GM19372 (cell line): ENCODE measurements around the gene RGS4.

Source experiments
- ATAC-seq: cut with Tn5 transposase; IDR thresholded peaks from one replicate; pipeline ENCODE4 v1.9.1; 2021; ENCODE audit warnings: mild to moderate bottlenecking, low read depth, moderate library complexity; ENCODE audit not compliant: unreplicated experiment

Gene RGS4

DNA sequence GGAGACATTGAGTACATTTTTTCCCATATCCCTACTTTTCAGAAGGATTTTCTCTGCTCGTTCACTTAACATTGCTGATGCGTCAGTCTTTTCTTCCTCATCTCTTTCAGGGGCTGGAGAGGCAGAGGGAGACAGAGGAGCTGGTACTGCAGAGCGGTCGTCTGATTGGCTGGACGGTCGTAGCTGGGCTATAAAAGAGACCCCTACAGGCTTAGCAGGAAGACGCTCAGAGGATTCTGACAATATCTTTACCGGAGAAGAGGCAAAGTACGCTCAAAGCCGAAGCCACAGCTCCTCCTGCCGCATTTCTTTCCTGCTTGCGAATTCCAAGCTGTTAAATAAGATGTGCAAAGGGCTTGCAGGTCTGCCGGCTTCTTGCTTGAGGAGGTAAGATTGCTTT lies at the start of gene RGS4:
TSS of gene RGS4 (plus strand) at position 220 of the 400 bp plus-strand sequence. CDS start at position 344, 124 bp downstream.
- ATAC-seq: no peak

DNA sequence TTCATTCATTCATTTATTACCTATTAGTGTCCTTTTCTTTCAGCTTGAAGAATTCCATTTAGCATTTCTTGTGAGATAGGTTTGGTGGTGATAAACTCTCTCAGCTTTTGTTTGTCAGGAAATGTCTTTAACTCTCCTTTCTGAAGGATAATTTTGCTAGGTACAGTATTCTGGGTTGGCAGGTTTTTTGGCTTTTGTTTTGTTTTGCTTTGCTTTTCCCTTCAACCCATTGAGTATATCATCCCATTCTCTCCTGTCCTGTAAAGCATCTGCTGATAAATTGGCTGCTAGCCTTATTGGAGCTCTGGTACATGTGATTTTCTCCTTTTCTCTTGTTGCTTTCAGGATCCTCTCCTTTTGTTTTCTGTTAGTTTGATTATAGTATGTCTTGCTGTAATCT lies 47.0 kb upstream of the RGS4 start:
- no peak for ATAC-seq

DNA sequence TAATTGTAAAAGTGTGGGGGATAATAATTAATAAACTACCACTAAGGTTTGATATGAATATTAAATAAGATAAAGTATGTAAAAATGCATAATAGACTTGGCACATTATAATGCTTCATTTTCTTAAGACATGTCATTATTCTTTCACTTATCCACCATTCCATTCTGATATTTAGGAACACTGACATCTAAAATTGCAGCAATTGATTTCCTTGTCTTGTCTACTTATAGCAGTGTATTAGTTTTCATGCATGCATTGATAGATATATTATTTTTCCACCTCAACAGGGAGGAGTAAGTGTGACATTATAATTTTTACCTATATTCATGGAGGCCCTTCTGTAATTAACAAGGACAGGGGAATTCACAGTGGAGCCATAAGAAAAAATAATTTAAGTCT lies 41.6 kb upstream of the RGS4 start:
- ATAC-seq: no peak

DNA sequence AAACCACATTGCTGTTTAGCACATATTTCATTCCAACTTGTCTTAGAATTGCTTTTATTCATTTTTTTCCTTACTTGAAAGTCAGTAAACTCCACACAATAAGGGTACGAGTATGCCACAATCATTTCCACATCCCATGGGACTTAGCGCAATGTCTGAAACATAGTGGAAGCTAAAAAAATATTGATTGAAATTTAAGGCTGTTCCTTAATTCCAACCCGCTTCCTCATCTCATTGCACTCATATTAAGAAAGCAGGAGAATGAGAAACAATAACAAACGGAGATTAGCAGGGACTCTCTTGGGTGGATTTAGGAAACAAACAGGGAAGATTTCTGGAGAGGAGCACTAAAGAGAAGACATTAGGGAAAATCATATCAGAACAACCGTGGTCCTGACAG lies 39.3 kb upstream of the RGS4 start:
- ATAC-seq: no peak

DNA sequence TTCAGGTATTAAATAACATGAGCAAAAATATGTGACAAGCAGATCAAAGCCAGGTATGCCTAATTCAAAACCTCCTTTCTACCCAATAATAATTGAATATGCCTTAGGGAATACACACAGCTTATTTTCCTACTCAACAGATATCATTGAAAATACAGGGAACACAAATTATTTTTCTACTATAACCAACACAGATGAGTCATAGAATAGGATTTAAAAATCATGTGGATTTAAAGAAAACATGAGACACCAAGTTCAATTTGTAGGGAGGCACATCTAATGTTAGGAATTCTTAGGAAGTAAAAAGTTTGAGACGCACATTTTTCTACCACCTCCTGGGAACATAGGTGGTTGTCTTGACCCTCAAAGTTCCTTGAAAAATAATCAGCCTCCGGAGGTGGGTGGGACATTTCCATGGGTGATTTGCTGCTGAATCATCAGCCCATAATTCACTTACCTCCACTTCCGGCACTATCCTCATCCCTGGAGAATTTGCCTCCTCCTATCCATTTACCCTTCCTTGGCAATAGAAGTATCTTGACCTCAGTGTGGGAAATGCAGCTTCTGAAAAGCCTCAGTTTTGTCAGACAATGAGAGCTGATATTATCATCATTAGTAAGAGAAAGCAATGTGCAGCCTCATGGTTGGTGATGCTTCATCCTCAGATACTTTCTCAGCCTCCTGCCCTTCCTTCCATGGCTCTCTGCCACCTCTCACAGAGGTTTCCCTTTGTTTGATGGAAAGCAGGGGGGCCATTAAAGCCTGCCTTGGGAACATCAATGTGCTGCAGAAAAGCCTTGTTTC lies 33.5 kb upstream of the RGS4 start:
- no peak for ATAC-seq

DNA sequence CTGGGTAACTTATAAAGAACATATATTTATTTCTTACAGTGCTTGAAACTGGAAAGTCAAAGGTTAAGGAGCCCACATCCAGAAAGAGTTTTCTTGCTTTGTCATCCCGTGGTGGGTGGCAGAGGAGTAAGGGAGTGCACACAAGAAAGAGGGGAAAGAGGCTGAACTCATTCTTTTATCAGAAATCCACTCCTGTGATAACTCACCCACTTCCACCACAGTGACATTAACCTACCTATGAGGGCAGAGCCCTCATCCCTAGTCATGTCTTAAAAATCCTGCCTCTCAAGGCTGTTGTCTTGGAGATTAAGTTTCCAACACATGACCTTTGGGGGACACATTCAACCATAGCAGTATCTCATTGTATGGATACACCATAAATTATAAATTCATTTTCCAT lies 32.5 kb upstream of the RGS4 start:
- no peak for ATAC-seq

DNA sequence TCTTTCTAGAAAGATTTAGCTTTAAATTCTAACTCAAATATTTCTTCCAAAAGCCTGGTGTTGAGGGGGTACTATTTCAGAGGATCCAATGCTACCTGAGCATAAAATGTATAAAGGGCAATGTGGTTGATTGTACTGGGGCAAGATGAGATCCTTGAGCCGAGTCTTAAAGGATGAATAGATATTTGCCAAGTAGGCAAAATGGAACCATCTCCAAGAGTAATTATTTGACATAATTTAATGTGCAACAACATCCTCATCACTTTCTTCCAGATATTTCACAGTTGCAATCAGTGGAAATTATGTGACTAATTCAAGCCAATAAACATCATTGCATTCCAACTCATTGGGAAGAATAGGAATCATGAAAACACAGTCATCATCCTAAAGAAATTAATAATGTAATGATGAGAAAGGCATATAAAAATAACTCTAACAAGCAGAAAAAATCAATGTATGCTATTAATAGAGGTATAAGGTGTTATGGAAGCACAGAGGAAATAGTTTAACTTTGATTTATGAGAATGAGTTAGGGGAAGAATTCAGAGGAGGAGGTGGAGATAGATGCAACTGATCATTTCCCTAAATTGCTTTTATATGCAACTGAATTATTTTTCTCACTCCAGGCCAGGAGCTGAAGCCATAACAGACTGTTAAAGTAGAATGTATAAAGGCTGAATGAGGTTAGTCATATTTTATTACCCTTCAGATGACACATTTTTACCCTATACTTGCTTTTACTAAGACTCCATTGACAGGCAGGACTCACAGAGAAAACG lies 30.0 kb upstream of the RGS4 start:
- ATAC-seq: no peak

DNA sequence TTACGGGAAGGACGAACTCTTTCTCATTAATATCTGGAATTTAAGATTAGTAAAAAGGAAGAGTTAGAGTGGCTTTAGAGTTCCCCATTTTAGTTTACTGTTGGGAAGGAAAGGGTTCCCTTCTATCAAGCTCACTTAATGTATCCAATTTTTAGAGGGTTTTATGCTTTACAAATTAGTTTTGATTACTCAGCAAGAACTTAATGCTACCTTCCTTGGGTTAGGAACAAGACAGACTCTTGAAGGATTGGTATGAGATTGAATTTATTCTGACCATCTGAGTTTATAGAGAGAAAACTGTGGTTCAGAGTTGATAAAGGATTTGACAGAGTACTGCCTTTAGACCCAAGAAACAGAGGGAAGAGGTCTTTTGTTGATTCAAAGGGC lies 29.5 kb upstream of the RGS4 start:
- no peak for ATAC-seq

DNA sequence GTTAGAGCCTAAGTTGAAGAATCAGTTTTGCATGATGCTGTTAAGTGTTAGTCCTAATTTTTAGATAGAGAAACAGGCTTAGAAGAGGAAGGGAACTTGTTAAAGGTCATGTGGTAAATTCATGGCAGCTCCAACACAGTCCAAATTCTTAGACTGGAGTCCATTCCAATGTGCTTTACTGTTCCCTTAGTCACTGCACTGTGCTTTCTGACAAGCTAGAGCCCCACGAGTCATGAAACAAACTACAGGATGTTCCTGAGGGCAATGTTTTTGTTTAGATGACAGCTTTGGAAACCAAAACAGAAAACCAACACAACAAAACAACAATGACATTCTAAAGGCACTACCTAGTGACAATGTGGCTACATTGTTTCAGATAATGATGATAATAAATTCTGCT lies 23.1 kb upstream of the RGS4 start:
- no peak for ATAC-seq

DNA sequence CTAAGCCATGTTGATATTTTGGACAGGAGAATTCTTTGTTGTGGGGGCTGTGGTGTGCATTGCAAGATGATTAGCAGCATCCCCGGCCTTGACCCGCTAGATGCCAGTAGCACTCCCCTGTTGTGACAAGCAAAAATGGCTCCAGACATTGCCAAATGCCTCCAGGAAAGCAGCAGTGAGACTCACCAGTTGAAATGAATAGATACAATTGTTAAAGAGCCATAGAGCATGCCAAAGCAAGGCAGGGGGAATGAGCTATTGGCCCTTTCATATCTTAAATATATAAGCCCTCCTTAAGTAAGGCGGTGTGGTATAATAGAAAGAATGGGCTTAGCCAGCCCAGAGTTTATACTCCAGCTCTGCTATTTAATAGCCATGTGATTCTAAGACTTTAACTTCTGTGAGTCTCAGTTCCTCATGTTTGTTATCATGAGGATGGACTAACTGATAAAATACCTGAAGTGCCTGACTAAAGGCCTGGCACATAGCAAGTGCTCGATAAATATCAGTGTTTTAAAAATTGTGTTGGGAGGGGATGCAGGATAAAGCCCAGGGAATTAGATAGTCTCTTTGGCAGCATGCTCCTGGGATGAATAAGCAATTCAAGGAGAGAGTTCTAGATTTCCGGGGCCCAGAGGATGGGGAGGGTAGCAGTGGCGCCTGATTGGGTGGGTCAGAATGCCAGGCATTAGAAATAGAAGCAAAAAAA lies 21.1 kb upstream of the RGS4 start:
- no peak for ATAC-seq

DNA sequence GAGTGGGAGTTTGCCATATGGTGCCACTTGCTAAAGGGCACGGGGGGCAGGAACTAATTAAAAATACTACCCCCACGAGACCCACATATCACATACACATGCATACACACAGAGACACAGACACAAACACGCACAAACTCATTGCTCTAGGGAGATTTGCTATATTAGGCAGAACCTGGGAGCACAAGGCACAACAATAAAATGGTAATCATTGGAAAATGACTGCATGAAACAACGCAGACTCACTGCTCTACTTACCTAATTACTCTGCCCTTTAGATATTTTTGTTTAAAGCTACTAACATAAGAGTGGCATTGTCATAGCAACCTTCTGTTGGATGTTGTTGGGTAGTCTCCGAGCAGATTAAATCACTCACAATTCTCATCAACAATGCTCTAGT lies 20.3 kb upstream of the RGS4 start:
- no peak for ATAC-seq

DNA sequence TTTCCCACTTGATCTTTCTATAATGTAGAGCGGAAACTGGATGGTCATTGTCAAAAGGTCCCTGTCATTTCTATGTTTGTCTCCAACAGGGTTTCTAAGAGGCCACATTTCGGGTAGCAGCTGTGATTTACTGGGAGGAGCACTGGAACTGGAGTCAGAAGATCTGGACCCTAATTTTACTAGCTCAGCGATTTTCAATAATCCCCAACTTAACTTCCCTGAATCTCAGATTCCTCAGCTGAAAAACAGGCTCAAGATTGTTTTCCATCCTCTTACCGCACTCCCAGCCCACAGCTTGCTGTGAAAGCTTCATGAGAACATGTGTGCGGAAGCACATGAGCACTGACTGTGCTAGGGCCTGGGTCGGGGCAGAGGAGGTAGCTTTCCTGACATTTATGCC lies 19.9 kb upstream of the RGS4 start:
- no peak for ATAC-seq

DNA sequence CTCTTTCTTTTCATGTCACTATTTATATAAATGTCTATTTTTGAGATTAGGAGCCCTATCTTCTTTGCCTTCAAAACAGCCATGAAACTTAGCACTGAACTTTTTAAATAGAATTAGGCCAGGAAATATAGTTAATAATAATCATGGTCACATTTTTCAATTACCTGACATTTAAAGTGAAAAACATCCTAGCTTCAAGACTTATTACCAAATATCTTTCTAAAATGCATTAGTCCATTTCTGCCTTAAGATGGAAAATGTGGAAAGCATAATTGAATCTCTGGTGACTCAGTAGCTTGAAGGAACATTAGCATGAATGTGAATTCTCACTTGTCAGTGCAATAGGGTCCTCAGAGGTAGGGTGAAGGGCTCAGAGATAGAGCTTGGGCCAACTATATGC lies 18.7 kb upstream of the RGS4 start:
- ATAC-seq: no peak

DNA sequence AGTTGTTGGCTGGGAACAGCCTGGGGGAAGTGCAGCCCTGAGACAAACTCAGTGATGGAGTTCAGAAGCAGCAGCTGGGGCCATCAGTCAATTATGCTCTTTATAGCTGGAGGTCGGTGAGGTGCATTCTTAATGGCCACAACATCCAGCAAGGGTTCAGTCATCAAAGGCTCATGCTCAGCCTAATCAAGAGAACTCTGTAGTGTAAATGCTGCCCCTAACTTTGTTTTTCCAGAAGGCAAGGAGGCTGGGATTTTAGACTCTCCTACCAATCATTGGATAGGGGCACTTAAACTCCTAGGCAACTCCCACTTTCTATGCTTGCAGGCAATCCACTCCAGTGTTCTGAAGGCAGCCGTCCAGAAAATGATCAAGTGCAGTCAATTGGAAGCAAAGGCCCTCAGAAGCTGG lies 15.0 kb upstream of the RGS4 start:
- no peak for ATAC-seq

DNA sequence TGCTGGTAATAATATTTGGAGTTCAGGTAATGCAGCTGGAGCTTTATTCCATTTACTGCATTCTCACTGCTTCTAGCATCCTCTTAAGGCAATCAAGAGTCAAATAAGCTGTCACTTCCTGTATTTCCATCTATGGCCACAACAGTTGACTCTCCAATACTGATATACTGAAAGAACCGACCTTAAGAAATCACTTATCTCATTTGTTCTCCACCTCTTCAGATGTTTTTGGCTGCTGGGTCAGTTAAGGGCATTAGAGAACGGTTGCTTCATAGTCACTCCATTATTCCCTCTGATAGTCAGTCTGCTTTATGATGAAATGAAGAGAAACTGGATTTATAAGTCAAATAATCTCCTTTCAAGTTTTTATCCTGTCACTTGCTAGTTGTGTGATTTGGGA lies 14.2 kb upstream of the RGS4 start:
- ATAC-seq: no peak

DNA sequence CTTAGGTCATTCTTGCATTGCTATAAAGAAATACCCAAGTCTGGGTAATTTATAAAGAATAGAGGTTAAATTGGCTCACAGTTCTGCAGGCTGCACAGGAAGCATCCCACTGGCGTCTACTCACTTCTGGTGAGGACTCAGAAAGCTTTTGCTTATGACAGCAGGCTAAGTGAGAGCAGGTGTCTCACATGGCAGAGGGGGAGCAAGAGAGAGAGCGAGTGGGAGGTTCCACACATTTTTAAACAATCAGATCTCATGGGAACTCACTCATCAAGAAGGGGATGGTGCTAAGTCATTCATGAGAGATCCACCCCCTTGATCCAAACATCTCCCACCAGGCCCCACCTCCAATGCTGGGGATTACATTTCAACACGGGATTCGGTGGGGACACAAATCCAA lies 13.6 kb upstream of the RGS4 start:
- no peak for ATAC-seq

DNA sequence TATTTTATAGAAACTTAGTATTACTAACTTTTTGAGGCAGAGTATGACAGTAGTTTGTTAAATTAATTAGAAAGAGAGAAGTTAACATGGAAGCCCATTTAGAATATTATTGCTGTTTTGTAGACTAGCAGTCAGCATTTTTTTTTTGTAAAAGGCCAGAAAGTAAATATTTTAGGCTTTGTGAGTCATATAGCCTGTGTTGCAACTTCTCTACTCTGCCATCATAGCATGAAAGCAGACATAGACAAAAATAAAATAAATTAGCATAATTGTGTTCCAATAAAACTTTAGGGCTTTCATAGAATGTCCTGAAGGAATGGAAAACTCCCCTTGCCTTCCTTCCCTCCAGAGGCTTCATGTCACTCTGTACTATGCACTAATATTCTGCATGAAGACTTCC lies 12.3 kb upstream of the RGS4 start:
- ATAC-seq: no peak

DNA sequence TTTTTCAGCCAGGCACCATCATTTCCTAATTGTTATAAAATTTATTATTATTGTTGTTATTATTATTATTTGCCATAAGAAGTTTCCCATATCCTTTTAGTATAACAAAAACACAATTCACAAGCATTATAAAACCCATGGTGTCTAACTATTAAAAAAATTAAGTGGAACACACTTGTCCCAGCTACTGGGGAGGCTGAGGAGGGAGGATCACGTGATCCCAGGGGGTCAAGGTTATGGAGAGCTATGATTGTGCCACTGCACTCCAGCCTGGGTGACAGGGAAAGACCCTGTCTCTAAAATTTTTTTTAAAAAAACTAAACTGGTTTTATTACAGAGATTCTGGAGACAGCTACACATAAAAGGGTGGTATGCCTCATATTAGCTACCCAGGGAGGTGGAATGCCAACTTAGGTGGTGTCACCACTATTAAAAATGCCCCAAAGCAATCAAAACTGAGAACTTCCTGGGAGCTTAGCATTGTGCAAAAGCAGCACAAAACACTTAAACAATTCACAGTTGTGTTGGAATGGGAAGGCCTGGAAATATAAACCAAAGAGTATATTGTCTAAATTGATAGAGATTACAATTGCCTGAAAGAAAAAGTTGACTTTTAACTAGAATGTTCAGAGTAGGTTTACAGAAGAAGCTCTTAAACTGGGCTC lies 8.7 kb upstream of the RGS4 start:
- no peak for ATAC-seq

DNA sequence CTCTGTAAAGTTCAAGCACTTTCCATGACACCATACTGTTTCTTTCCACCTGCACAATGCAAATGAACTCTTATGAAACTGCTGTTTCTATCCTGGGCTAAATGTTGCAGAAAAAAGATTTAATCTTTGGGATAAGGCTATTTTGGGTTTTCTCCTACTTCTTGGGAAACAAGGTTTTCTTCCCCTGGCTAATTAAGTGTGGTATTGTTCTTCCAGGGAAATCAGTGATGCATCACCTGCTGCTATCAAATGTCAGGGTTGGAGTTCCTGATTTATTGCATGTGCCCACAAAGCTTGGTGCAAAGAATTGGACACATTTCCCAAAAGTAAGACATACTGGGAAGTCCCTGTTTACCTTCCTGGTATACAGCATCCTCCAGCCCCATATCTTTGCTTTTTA lies 6.0 kb upstream of the RGS4 start:
- ATAC-seq: no peak

DNA sequence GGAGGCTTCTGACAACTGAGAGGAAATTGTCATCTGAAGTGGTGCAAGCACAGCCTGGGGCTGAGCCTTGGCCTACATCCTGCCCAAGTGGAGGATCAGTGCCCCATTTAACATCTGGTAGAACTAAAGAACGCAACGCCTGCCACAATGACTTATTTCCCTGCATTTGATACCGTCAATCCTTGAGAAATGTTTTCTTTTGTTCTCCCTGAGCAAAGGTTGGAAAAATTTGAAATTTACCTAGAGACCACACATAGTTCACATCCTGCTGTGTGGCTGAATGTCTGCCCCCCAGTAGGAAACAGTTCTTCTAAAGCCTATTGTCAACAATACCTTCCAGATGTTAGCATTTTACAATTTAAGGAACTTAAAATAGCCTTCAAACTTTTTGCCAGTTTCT lies 5.6 kb upstream of the RGS4 start:
- no peak for ATAC-seq

DNA sequence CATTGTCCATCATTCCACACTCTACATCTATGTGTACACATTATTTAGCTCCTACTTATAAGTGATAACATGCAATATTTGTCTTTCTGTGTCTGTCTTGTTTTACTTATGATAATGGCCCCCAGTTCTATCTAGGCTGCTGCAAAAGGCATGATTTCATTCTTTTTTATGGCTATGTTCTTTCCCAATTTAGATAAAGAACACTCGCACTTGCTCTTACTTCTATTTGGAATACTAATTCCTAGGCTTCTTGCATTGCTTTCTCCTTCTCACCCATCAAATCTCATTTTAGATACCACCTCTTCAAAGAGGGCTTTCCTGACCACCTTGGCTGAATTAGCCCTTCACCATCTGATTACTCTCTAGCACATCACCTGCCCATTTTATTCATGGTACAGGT lies 3.0 kb upstream of the RGS4 start:
- no peak for ATAC-seq
